HepG2 (cell line): Measurements from ENCODE around the gene C20orf204. TPM values are rescaled to one million over a fixed set of nuclear protein-coding genes. Genes with fewer than 3 reads are reported as not detected.
A peak's percentile ranks its signal among the peaks of the same experiment; 100 is the strongest.

Source experiments
- ARNT ChIP-seq: fragments of 450-650 bp; IDR thresholded peaks from 2 replicates; pipeline ENCODE4 v1.6.1; 2017
- ETV6 ChIP-seq: sonication (generic); formaldehyde crosslinking; conservative IDR thresholded peaks from 2 replicates; pipeline ENCODE4 v1.4.0; 2020; ENCODE audit warnings: missing genetic modification reagents
- GATA4 ChIP-seq: sonication (generic); IDR thresholded peaks from 2 replicates; pipeline ENCODE4 v1.6.1; 2016; ENCODE audit warnings: antibody characterized with exemption, low read depth, borderline replicate concordance
- JARID2 ChIP-seq: sonication (generic); formaldehyde crosslinking; IDR thresholded peaks from 2 replicates; pipeline ENCODE4 v1.8.1; 2023; ENCODE audit warnings: missing genetic modification reagents, inconsistent platforms; ENCODE audit not compliant: insufficient replicate concordance
- POLR2A ChIP-seq, 2 experiments: IDR thresholded peaks; 2 replicates each; pipeline ENCODE4 v1.6.1; 2011; ENCODE audit warnings: low read depth in 2 of 2, low read length in 2 of 2, mild to moderate bottlenecking in 1 of 2, moderate library complexity in 1 of 2; ENCODE audit not compliant: insufficient read depth in 1 of 2
- SRY ChIP-seq: sonication (generic); formaldehyde crosslinking; IDR thresholded peaks from 2 replicates; pipeline ENCODE4 v1.8.0; 2022; ENCODE audit warnings: mild to moderate bottlenecking, missing genetic modification reagents
- ZNF232 ChIP-seq: sonication (generic); formaldehyde crosslinking; IDR thresholded peaks from 2 replicates; pipeline ENCODE4 v1.4.0; 2020; ENCODE audit warnings: missing genetic modification reagents, borderline replicate concordance
- ZNF251 ChIP-seq: sonication (generic); formaldehyde crosslinking; IDR thresholded peaks from 2 replicates; pipeline ENCODE4 v1.9.0; 2021; ENCODE audit warnings: mild to moderate bottlenecking, missing genetic modification reagents
- ZNF253 ChIP-seq: sonication (generic); formaldehyde crosslinking; IDR thresholded peaks from 2 replicates; pipeline ENCODE4 v1.8.0; 2022; ENCODE audit warnings: mild to moderate bottlenecking, missing genetic modification reagents, borderline replicate concordance
- ZNF567 ChIP-seq: sonication (generic); formaldehyde crosslinking; IDR thresholded peaks from 2 replicates; pipeline ENCODE4 v1.8.1; 2023; ENCODE audit warnings: mild to moderate bottlenecking, missing genetic modification reagents, borderline replicate concordance
- ZNF713 ChIP-seq: sonication (generic); formaldehyde crosslinking; IDR thresholded peaks from 2 replicates; pipeline ENCODE4 v1.4.0; 2020; ENCODE audit warnings: mild to moderate bottlenecking, missing genetic modification reagents
- polyA plus RNA-seq, 8 experiments: library from polyadenylated mRNA; depleted of rRNA in 3 of 8; stranded (reverse) in 7 of 8; unstranded in 1 of 8; fragments of >200 nt; fragmentation: Illumina TruSeq in 4 of 8; extraction: Trizol in 4 of 8; gene quantifications; 2 replicates each; pipeline versions ENCODE4 v1.2.1 to v1.2.3, GENCODE V29; 2011 to 2016; ENCODE audit warnings: low read depth in 4 of 8, missing spikeins in 1 of 8, mixed read lengths in 1 of 8; ENCODE audit not compliant: insufficient read depth in 1 of 8
- total RNA-seq, 5 experiments: library from RNA; depleted of rRNA; stranded (reverse); fragments of >200 nt; fragmentation: Illumina TruSeq; extraction: Trizol; gene quantifications; 2 replicates each; pipeline ENCODE4 v1.2.3, GENCODE V29; 2016; ENCODE audit warnings: low read depth in 1 of 5
- TF ChIP-seq, protein P1 (sequence below): sonication (generic); formaldehyde crosslinking; IDR thresholded peaks from 2 replicates; pipeline ENCODE4 v1.5.0; 2020; ENCODE audit warnings: mild to moderate bottlenecking, missing genetic modification reagents, borderline replicate concordance
- TF ChIP-seq, protein P2 (sequence below): IDR thresholded peaks from 2 replicates; pipeline ENCODE4 v1.6.1; 2016; ENCODE audit warnings: mild to moderate bottlenecking, missing biosample characterization, missing genetic modification reagents
- TF ChIP-seq, protein P3 (sequence below): conservative IDR thresholded peaks from 2 replicates; pipeline ENCODE4 v1.6.1; 2018; ENCODE audit warnings: missing genetic modification reagents
- TF ChIP-seq, protein P4 (sequence below): sonication (generic); formaldehyde crosslinking; IDR thresholded peaks from 2 replicates; pipeline ENCODE4 v1.8.1; 2023; ENCODE audit warnings: mild to moderate bottlenecking, missing genetic modification reagents
- TF ChIP-seq, protein P5 (sequence below): sonication (generic); formaldehyde crosslinking; IDR thresholded peaks from 2 replicates; pipeline ENCODE4 v1.4.0; 2020; ENCODE audit warnings: missing genetic modification reagents
- TF ChIP-seq, protein P6 (sequence below): sonication (generic); formaldehyde crosslinking; IDR thresholded peaks from 2 replicates; pipeline ENCODE4 v1.4.0; 2020; ENCODE audit warnings: mild to moderate bottlenecking, missing genetic modification reagents

Gene C20orf204
- total and polyA plus RNA-seq, 2 of the 13 experiments (the other 11 are each of a cell fraction or from before 2014, with no cell fraction given) = 22.1 to 80.0 TPM

DNA sequence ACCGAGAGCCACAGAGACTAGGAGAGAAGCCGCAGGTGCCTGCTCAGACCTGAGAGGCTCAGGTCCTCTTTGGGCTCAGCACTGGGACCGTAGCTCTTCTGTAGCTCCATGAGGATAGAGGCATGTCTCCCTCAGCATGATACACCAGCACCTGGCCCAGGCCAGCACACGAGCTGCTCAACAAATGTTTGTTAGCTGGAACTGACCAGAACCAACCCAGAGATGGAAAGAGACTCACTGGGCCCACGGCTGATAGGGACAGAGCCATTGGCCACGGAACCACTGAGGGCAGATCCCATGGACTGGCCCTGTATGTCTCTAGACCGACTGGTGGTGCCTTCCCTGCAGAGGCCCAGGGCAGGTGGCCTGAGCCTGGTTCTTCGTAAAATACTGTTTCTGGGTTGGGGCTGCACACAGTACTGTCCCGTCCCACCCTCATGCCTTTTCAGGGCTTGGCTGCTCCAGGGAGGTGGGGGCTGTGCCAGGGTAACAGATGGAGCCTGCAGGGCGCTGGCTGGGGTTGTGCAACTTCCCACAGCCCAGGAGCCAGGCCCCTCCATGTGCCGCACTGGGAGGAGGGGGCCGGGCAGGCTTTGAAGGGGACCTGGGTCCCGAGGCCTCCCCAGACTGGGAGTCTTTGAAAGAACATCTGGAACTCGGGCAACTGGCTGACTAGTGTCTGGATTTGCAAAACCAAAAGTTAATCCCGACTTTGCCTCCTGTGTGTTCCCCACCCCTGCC, 5.2 kb downstream of the C20orf204 start (continued):
- TF ChIP-seq GATA4 (0 out of 2 replicates have a peak, but pooled peaks have one; percentile 24), ZNF232 (peak; percentile 64; the same call in 1 of the 2 replicates), JARID2 (no peak), ZNF251 (CRISPR knock-in tag) (0 out of 2 replicates have a peak, but pooled peaks have one; percentile 75), ZNF253 (CRISPR knock-in tag) (no peak; the same call in 1 of the 2 replicates), SRY (CRISPR knock-in tag) (no peak), ARNT (no peak), ETV6 (no peak), ZNF713 (CRISPR knock-in tag) (no peak), POLR2A (IDR thresholded peaks at IDR 0.05; ENCODE audit: insufficient read depth in 1 of 2, low read depth in 2 of 2, low read length in 2 of 2) (no peak; a peak in 2 of 4 replicates), ZNF567 (CRISPR knock-in tag) (no peak)
- TF ChIP-seq, protein P1, sequence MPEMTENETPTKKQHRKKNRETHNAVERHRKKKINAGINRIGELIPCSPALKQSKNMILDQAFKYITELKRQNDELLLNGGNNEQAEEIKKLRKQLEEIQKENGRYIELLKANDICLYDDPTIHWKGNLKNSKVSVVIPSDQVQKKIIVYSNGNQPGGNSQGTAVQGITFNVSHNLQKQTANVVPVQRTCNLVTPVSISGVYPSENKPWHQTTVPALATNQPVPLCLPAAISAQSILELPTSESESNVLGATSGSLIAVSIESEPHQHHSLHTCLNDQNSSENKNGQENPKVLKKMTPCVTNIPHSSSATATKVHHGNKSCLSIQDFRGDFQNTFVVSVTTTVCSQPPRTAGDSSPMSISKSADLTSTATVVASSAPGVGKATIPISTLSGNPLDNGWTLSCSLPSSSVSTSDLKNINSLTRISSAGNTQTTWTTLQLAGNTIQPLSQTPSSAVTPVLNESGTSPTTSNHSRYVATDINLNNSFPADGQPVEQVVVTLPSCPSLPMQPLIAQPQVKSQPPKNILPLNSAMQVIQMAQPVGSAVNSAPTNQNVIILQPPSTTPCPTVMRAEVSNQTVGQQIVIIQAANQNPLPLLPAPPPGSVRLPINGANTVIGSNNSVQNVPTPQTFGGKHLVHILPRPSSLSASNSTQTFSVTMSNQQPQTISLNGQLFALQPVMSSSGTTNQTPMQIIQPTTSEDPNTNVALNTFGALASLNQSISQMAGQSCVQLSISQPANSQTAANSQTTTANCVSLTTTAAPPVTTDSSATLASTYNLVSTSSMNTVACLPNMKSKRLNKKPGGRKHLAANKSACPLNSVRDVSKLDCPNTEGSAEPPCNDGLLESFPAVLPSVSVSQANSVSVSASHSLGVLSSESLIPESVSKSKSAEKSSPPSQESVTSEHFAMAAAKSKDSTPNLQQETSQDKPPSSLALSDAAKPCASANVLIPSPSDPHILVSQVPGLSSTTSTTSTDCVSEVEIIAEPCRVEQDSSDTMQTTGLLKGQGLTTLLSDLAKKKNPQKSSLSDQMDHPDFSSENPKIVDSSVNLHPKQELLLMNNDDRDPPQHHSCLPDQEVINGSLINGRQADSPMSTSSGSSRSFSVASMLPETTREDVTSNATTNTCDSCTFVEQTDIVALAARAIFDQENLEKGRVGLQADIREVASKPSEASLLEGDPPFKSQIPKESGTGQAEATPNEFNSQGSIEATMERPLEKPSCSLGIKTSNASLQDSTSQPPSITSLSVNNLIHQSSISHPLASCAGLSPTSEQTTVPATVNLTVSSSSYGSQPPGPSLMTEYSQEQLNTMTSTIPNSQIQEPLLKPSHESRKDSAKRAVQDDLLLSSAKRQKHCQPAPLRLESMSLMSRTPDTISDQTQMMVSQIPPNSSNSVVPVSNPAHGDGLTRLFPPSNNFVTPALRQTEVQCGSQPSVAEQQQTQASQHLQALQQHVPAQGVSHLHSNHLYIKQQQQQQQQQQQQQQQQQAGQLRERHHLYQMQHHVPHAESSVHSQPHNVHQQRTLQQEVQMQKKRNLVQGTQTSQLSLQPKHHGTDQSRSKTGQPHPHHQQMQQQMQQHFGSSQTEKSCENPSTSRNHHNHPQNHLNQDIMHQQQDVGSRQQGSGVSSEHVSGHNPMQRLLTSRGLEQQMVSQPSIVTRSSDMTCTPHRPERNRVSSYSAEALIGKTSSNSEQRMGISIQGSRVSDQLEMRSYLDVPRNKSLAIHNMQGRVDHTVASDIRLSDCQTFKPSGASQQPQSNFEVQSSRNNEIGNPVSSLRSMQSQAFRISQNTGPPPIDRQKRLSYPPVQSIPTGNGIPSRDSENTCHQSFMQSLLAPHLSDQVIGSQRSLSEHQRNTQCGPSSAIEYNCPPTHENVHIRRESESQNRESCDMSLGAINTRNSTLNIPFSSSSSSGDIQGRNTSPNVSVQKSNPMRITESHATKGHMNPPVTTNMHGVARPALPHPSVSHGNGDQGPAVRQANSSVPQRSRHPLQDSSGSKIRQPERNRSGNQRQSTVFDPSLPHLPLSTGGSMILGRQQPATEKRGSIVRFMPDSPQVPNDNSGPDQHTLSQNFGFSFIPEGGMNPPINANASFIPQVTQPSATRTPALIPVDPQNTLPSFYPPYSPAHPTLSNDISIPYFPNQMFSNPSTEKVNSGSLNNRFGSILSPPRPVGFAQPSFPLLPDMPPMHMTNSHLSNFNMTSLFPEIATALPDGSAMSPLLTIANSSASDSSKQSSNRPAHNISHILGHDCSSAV (CRISPR knock-in tag) = no peak
- TF ChIP-seq, protein P2, sequence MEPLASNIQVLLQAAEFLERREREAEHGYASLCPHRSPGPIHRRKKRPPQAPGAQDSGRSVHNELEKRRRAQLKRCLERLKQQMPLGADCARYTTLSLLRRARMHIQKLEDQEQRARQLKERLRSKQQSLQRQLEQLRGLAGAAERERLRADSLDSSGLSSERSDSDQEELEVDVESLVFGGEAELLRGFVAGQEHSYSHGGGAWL (CRISPR knock-in tag) = peak; percentile 93
- TF ChIP-seq, protein P3, sequence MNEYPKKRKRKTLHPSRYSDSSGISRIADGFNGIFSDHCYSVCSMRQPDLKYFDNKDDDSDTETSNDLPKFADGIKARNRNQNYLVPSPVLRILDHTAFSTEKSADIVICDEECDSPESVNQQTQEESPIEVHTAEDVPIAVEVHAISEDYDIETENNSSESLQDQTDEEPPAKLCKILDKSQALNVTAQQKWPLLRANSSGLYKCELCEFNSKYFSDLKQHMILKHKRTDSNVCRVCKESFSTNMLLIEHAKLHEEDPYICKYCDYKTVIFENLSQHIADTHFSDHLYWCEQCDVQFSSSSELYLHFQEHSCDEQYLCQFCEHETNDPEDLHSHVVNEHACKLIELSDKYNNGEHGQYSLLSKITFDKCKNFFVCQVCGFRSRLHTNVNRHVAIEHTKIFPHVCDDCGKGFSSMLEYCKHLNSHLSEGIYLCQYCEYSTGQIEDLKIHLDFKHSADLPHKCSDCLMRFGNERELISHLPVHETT (CRISPR knock-in tag) = 0 out of 2 replicates have a peak, but pooled peaks have one; percentile 27
- TF ChIP-seq, protein P4, sequence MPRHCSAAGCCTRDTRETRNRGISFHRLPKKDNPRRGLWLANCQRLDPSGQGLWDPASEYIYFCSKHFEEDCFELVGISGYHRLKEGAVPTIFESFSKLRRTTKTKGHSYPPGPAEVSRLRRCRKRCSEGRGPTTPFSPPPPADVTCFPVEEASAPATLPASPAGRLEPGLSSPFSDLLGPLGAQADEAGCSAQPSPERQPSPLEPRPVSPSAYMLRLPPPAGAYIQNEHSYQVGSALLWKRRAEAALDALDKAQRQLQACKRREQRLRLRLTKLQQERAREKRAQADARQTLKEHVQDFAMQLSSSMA (CRISPR knock-in tag) = no peak; the same call in 1 of the 2 replicates
- TF ChIP-seq, protein P5, sequence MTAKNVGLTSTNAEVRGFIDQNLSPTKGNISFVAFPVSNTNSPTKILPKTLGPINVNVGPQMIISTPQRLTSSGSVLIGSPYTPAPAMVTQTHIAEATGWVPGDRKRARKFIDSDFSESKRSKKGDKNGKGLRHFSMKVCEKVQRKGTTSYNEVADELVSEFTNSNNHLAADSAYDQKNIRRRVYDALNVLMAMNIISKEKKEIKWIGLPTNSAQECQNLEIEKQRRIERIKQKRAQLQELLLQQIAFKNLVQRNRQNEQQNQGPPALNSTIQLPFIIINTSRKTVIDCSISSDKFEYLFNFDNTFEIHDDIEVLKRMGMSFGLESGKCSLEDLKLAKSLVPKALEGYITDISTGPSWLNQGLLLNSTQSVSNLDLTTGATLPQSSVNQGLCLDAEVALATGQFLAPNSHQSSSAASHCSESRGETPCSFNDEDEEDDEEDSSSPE (CRISPR knock-in tag) = no peak; the same call in 1 of the 2 replicates
- TF ChIP-seq, protein P6, sequence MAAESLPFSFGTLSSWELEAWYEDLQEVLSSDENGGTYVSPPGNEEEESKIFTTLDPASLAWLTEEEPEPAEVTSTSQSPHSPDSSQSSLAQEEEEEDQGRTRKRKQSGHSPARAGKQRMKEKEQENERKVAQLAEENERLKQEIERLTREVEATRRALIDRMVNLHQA = no peak
